ENCODE measurements around the gene TEK.
"Not testable (repeated sequence)": the region's sequence is repeated elsewhere in the genome, so short reads cannot be mapped to it uniquely, and the experiment has no call there.

TEK gene

GRCh38 chr9:27182421-27182820 lies 73.4 kb downstream of the TEK start:
- DNase-seq: no peak

GRCh38 chr9:27183131-27183530 lies 74.1 kb downstream of the TEK start:
- DNase-seq: no peak

GRCh38 chr9:27183701-27184100 lies 74.7 kb downstream of the TEK start:
- DNase-seq: no peak

- DNase-seq: no peak
These were observed 75.7 kb downstream of the TEK start for GRCh38 chr9:27184556-27185351.

DNA sequence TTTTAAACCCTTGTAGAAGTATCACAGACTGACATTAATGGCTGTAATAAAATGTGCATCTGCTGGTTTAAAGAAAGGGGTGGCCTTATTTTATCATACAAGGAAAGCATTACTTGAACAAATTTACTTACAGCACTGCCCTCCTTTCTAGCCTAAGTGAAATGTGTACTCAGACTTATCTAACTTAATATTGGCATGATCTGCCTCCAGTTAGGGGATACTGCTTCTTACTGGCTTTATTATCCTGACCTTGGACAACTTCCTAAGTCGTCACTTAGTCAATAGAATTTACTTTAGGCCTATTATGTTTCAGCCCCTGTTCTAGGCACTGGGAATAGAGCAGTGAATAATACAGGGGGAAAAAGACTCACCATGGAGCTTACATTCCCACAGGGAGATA lies 79.4 kb downstream of the TEK start:
- no peak for DNase-seq

DNA sequence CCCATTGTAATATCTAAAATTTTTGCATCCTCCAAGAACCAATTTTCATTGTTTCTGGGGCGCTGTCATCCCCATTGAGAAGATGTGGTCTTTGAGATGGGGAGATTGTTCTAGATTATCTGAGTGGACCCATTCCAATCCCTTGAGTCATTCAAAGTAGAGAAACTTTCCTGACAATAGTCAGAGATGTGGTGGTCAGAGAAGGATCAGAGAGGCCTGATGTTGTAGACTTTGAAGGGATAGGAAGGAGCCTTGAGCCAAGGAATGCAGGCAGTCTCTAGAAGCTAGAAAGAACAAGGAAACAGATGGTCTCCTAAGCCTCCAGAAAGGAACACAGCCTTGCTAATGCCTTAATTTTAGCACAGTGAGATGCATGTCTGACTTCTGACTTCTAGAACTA lies 80.4 kb downstream of the TEK start:
- no peak for DNase-seq

GRCh38 chr9:27192291-27192960 lies 83.4 kb downstream of the TEK start:
- DNase-seq: no peak

DNA sequence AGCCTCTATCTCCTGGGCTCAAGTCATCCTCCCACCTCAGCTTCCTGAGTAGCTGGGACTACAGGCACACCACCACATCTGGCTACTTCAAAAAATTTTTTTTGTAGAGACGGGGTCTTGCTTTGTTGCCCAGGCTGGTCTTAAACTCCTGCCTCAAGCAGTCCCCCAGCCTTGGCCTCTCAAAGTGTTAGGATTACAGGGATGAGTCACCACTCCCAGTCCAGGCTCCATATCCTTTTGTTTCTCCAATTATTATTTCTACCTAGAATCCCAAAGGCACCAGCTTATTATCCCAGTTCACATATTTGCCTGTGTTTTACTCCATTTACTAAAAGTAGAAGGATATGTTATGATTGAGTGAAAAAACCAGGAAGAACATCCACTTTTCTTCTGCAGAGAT lies 84.9 kb downstream of the TEK start:
- no peak for DNase-seq

- no peak for DNase-seq
These were observed 85.5 kb downstream of the TEK start for GRCh38 chr9:27194401-27195091.

DNA sequence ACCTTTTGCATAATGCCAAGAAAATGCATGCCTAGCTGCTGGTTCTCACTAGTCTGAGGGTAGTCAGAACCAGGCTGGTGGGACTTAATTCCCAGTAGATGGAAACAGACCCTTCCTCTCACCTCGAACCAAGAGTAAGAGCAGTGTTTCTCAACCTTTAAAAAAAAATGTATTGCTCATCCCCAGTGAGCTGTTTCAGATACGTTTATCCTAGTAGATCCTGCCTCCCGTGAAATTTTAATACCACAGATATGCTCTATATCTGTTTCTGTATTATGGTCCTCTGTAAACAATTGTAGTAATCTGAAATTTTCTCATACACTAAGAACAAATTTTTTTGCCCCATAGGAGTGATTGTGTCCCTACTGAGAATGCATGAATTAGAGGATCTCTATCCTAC lies 86.2 kb downstream of the TEK start:
- DNase-seq: no peak

- no peak for DNase-seq
These were observed 87.4 kb downstream of the TEK start for GRCh38 chr9:27196383-27196782.

GRCh38 chr9:27198190-27198589 lies 89.2 kb downstream of the TEK start:
- DNase-seq: peak; percentile 37

DNA sequence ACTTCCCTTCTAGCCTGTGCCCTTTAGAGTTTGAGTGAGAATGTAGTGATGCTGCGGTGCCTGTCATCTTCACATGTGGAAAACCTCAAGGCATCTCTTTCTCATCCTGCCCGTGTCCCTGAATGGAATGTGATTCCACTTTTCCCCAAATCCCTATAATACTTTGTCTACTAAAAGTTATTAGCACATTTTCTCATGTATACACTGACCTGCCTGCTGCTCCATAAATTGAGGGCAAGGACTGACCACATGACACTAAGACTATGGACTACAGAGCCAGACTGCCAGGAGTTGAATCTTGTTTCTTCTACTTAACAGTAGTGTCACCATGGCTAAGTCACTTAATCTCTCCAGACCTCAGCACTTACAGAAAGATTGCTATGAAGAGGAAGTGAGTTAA lies 93.0 kb downstream of the TEK start:
- no peak for DNase-seq

GRCh38 chr9:27203783-27204182 lies 94.8 kb downstream of the TEK start:
- no peak for DNase-seq

DNA sequence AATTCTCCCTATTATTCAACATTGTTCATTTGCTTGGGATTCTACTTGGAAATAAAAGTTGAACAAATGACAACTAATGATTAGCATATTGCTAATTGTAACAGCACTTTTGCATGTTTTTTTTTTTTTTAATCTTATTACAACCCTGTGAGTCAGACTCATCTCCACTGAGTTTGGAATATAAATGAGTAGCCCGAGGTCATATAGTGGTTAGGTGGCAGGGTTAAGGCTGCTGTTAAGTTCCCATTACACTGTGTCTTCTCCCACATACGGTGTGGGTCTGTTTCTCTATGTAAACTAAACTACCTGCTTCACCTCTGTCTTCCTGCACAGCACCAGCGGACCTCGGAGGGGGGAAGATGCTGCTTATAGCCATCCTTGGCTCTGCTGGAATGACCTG lies 95.6 kb downstream of the TEK start:
- DNase-seq: no peak

DNA sequence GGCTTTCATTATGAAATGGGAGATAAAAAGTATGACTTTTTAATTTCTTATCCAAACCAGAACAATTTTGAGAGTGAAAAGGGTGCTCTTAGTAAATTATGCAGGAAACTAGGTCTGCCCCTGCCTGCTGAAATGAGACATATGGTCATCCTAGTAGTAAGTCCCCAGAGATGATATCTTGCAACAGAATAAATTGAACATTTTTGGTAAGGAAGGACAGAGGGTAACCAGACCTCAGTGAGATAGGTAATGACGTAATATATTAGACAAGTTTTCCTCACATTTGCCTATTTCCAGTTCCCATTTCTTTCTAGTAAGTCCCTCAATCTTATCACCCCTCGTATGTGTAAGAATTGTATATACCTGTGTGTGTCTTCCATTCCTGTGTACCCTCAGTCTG lies 96.2 kb downstream of the TEK start:
- DNase-seq: no peak

GRCh38 chr9:27206041-27206440 lies 97.0 kb downstream of the TEK start:
- DNase-seq: no peak

DNA sequence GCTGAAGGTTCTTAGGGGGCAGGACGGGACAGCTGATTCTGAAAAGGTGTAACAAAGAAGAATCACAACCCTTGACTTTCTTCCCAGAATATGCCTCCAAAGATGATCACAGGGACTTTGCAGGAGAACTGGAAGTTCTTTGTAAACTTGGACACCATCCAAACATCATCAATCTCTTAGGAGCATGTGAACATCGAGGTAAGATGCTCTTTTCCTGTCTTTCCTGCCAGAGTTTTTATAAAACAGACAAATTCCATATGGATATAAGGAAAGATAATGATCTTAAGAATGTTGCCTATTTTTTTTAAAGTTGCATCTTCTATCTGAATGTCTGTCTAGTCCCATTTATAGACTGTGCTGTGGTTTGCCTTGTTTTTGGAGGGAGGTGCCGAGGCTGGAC lies 100.0 kb downstream of the TEK start:
- DNase-seq: no peak

DNA sequence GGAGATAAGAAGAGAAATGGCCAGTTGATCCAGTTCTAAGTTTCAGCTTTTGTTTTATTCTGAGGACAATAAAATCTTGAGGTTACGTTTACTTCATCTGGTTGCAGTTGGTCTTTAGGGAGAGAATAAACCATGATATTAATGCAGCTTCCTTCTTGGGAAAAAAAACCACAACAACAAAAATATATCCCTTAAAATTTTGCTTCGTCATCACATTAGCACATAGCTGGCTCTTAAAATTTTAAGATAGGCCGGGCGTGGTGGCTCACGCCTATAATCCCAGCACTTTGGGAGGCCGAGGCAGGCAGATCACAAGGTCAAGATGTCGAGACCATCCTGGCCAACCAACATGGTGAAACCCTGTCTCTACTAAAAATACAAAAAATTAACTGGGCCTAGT lies 101.6 kb downstream of the TEK start:
- no peak for DNase-seq

- no peak for DNase-seq
These were observed 103.2 kb downstream of the TEK start for GRCh38 chr9:27212191-27212590.

DNA sequence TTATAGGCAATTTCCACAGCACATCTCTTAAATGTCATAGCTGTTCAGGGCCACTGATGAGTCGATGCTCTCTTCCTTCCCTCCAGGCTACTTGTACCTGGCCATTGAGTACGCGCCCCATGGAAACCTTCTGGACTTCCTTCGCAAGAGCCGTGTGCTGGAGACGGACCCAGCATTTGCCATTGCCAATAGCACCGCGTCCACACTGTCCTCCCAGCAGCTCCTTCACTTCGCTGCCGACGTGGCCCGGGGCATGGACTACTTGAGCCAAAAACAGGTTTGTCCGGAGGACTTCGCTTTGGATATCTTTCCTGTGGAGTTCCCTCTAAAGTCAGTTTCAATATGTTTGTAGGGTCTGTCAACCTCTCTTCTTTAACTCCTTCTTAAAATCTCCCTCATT lies 103.6 kb downstream of the TEK start:
- no peak for DNase-seq

- DNase-seq: no peak
These were observed 118.2 kb downstream of the TEK start for GRCh38 chr9:27227192-27227591.

DNA sequence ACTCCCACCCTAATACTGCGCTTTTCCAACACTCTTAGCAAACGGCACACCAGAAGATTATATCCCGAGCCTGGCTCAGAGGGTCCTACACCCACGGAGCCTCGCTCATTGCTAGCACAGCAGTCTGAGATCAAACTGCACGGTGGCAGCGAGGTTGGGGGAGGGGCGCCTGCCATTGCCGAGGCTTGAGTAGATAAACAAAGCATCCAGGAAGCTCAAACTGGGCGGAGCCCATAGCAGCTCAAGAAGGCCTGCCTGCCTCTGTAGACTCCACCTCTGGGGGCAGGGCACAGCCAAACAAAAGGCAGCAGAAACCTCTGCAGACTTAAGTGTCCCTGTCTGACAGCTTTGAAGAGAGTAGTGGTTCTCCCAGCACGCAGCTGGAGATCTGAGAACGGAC lies 130.6 kb downstream of the TEK start:
- DNase-seq: not testable (repeated sequence)

DNA sequence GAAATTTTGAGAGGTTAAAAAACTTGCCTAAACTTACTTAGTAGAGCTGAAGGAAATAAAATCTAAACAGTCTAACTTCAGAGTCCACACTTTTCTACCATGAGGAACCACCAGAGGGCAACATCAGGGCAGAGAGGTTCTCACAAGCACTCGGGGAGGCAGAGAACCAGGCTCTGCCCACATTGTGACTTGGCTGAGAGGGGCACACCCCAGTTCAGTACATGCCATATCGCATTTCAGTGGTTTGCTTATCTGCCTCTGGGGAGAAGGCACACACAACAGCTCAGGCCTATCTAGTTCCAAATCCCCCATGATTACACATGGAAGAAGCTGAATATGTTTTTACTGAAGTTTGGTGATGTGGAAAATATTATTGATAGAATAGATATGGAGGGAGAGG lies 138.7 kb downstream of the TEK start:
- no peak for DNase-seq

All from right hindlimb (tissue), 1 donor.